ENCODE data around the gene ERCC5.

- TF ChIP-seq GATA3 (IDR thresholded peaks at IDR 0.05; ENCODE audit: low read depth, low read length) = no peak
- no peak for TF ChIP-seq GATA2 (IDR thresholded peaks at IDR 0.05; ENCODE audit: low read depth, low read length)
Observed at GRCh38 chr13:102838273-102838672, 7.6 kb upstream of the ERCC5 start.

Measured in SH-SY5Y (cell line).